Posterior cingulate gyrus (tissue), 11 donors: ENCODE results near the gene IGFBP3.

ENCODE experiments used
- DNase-seq, 10 donors: peaks; one replicate each; pipeline versions ENCODE4 v3.0.0 to v3.0.0-alpha.2; 2020 to 2021; ENCODE audit warnings: mixed read lengths in 3 of 10
- intact Hi-C: fragments of 100-400 bp; cut with DNase I; formaldehyde crosslinking; loops from one replicate; pipeline ENCODE4 v1.15.1; 2023

IGFBP3 gene

GRCh38 chr7:45893996-45894664 lies 26.9 kb downstream of the IGFBP3 start:
- DNase-seq = no peak
- intact Hi-C loops = no loop called here

DNA sequence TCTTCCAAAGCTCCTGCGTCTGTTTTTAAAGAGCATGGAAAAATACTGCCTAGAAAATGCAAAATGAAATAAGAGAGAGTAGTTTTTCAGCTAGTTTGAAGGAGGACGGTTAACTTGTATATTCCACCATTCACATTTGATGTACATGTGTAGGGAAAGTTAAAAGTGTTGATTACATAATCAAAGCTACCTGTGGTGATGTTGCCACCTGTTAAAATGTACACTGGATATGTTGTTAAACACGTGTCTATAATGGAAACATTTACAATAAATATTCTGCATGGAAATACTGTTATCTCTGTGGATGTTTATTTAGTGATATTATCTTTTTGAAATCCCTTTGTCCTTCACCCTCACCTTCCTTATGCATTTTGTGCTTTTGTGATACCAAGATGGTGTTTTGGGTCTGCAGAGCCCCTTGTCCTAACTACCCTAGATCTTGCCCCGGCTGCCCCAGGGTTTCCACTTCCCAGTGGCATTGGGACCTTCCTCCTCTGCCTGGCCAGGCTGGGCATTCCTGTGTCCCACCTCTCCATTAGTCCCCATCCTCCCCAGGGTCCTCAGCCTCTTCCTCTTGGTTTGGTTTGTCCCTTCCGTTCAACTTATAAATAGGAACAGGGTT lies 27.6 kb downstream of the IGFBP3 start:
- DNase-seq = no peak
- intact Hi-C loops = no loop called here

DNA sequence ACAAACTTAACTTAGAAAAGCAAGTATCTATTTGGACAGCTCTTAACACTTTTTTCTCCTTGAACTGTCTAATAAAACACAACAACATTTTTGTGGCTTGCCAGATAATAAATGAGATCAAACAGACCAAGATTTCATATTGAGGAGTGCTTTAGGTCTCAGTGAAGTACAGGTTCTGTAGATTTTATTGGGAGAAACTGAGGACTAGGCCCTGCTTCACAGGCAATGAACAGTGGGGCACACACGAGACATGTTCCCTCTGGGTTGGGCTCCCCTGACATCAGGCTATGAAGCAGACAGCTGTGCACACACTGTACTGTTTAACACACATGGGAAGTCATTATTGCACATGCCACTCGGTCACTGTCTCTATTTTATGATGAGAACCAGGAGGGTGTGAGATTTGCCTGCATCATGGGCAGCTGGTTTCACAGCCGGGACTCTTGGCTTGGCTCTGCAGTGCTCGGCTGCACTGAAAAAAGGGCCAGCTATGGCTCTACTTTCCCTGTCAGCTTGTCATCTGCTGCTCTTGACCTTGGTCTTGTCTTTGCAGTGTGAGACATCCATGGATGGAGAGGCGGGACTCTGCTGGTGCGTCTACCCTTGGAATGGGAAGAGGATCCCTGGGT lies 28.6 kb downstream of the IGFBP3 start:
- intact Hi-C loops = no loop called here
- no peak for DNase-seq

DNA sequence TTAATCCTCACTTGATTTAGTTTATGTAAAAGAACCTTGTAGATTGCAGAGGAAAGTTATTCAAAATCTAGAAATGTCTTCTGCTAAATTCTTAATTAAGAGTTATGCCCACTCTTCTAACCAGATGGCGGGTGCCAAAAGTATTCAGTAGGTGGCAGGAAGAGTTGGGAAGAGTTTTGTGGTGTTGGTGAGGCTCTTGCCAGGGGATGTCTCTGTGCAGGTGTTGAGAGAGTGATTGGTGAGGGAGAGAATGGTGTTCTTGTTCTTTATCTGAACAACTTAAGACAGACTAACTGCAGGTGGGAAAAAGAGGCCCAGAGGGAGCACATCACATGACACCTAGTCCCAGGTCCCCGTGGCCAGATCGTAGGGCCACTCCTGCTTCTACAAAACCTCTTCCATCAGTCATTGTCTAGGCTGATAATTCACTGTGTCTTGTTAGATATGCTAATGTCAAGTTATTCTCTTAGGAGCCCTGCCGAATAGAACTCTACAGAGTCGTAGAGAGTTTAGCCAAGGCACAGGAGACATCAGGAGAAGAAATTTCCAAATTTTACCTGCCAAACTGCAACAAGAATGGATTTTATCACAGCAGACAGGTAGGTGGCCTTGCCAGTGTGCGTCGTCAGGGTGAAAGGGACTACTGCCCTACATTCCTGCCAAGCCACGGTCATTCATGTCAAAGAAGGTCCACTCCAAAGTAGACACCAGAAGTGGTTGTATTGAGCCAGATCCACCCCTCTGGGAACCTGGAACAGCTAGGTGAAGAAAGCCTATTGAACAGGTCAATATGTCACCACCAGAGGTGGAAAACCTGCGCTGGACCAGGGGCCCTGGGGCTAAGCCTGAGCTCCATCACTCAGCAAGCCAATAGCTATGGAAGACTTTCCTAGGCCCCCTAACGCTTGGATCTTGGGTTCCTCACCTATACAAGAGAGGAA lies 29.3 kb downstream of the IGFBP3 start:
- intact Hi-C loops = no loop called here
- DNase-seq = no peak

DNA sequence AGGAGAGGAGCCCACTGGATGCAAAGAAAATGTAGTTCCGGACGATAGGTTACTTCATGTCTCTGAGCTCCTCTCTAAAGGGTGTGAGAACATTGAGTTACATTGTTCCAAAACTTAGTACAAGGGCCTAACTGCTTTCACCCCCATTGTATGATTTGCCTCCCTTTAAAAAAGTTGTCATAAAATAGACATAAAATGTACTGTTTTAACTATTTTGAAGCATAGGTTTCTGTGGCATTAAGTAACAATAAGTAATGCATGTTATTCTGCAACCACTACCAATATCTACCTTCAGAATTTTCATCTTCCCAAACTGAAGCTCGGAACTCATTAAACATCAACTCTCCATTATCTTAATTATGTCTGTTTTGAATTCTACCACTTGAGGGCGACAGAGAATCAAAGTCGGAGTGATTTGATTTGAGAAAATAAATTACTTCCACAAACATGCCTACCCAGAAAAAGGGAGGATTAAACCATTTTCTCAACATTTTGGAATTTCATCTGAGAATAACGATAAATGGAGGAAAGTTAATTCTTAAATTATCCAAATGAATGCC lies 30.1 kb downstream of the IGFBP3 start:
- intact Hi-C loops = no loop called here
- no peak for DNase-seq

DNA sequence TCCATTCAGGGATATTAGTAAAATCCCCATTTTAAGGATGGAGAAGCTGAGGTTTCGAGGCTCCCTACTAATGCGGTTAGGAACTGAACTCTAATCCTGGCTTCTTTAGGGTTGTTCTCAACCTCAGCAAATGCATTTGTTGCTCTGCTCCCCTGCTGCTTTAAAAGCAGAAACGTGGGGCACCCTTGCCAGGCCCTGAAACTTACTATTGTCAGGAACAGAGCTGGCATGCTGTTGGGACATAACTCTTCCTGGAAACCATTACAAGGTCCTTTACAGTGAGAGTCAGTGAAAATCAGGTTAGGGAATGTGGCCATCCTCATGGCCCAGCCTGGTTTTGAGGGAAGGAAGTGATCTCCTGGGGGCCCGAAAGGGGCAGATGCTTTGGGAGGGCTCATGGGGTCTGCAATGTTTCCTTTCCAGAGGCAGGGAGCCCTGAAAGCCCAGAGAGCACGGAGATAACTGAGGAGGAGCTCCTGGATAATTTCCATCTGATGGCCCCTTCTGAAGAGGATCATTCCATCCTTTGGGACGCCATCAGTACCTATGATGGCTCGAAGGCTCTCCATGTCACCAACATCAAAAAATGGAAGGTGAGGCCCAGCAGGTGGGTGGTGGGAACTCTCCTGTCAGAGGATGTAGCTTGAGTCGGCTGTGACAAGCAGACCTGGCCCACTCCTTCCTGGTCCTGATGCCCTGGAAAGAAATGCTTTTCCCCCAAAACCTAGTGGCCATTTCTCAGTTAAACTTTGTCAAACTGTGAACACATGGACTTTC lies 30.8 kb downstream of the IGFBP3 start:
- intact Hi-C loops = no loop called here

GRCh38 chr7:45889367-45890067 lies 31.6 kb downstream of the IGFBP3 start:
- intact Hi-C loops = no loop called here
- no peak for DNase-seq

More for the DNA sequence above, 30.8 kb downstream of the IGFBP3 start:
- no peak for DNase-seq

DNA sequence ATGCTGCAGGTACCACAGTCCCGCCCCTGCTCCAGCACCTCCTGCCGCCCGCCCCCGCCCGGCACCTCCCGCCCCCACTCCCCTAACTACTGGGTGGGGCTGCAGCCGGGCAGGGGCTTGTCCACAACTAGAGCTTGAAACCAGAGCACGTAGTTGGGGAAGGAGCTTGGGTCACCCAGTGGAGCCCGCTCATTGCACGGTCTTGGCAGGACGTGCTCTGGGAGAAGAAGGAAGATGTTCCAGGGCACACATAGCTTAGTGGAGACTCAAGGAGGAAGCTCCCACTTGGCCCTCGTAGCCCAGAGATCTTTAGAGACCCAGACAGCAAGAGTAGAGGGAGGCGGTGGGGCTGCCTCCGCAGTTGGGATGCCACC lies 32.1 kb downstream of the IGFBP3 start:
- intact Hi-C loops = no loop called here
- no peak for DNase-seq

- DNase-seq = peak in 4 of 10 donors; percentile 16 to 89 (median 52)
- intact Hi-C loops = no loop called here
Observed at GRCh38 chr7:45888185-45888992, 32.7 kb downstream of the IGFBP3 start, which contains the start of gene IGFBP1. Gene IGFBP1 (plus strand): TSS chr7:45888488. CDS start chr7:45888653, 165 bp downstream.

- intact Hi-C loops = no loop called here
- peak in 1 of 10 donors; percentile 44 for DNase-seq
Observed at GRCh38 chr7:45886931-45887667, 34.0 kb downstream of the IGFBP3 start.

DNA sequence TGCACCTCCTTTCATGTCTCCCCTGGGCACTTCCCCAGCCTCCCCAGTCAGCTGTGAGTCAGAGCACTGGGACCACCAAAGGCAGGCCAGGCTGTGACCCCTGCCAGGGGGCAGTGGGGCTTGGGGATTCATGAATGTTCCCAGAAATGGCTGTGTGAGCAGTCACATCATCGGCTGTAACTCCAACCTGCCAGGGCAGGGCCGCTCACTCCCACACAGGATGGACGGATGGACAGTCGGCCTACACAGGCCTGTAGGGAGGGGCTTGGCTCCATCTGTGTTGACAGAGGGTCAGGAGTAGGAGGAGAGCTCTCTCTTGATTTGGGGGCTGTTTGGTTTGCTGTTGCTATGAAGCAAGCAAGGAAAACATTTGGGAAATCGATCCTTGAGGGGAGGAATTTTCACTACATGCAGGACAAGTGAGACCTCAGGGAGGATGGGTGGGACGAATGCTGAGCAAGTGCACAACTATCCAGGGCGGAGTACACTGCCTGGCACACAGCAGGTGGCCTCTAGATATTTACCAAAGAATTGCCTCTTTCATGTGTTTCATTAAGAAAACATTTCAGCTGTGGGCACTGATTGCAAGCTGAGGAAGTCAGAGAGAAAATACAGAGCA lies 35.7 kb downstream of the IGFBP3 start:
- intact Hi-C loops = no loop called here
- DNase-seq = no peak

GRCh38 chr7:45884136-45884535 lies 36.9 kb downstream of the IGFBP3 start:
- intact Hi-C loops = no loop called here
- DNase-seq = no peak

- DNase-seq = no peak
- intact Hi-C loops = no loop called here
Observed at GRCh38 chr7:45882465-45882810, 38.6 kb downstream of the IGFBP3 start.

DNA sequence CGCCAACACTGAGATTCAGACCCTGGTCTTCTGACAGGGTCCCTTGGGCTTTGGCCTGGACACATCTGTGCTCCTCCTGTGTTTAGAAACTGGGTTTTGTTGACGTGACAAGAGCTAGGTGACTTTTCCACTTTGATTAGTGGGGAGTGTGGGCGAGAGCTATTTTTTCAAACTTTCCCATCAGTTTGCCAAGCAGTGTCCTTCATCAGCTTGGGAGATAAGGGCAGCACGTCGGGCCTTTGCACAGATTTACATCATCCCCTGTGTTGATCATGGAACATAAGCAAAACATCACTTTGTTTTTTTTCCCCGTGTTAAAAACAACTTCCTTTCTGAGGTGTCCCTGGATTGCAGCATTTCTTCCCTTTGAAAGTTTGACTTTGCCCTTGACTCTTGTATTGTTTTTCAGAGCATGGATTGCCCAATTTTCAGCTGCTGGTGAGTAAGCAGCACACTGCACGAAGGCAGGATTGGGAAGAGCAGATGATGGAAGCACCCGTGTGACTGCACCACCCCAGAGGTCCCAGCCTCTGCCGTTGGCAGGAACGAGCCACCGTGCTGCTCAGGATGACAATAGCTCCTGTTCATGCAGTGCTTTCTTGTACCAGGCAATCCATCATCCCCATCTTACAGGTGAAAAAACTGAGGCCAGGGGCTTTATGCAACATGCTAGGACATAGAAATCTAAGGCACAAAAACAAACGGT lies 39.2 kb downstream of the IGFBP3 start:
- DNase-seq = peak in 1 of 10 donors; percentile 40
- intact Hi-C loops = no loop called here

DNA sequence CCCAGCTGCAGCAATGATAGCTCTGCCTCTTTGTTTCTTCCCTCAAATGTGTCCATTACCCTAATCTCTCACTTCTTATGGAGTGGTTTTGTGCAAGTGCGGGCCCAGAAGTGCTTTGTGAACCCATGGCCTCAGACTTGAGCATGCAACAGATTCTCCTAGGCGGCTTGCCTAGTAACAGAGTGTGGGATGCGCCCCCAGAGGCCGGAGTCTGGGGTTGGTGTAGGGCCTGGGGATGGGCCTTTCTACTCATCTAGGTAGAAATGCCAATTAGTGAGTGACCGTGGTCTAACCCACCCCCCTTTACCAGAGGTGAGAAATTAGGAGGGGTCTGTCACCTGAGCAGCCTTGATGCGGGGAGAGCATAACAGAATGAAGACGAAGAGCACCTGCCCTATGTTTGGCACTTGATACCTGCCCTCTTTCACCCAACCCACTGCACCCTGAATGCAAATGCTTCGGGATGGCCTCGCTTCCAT lies 39.8 kb downstream of the IGFBP3 start:
- no peak for DNase-seq
- intact Hi-C loops = no loop called here

DNA sequence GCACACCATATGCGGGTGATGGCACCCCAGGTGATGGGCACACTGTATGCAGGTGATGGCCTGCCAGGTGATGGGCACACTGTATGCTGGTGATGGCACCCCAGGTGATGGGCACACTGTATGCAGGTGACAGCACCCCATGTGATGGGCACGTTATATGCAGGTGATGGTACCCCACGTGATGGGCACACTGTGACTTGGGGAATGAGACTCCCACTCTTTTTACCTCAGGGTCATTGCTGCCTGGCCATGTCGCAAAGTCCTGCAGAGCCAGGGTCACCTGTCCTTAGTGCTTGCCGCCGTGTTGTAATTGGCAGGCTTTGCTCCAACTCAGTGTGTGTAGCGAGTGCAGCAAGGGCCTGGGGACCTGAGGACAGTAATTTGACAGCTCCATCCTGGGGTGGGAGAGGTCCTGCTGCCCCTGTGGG lies 40.6 kb downstream of the IGFBP3 start:
- intact Hi-C loops = no loop called here
- peak in 1 of 10 donors; percentile 33 for DNase-seq
